NCI-H345 treated with DMSO at 0.1 percent for 48 hours (cell line): ENCODE data around the gene SYNGR1.

Experiments used
- DNase-seq: peaks from one replicate; lab custom pipeline; 2025; ENCODE audit not compliant: unreplicated experiment; lab: John Stamatoyannopoulos, UW

SYNGR1 gene

DNA sequence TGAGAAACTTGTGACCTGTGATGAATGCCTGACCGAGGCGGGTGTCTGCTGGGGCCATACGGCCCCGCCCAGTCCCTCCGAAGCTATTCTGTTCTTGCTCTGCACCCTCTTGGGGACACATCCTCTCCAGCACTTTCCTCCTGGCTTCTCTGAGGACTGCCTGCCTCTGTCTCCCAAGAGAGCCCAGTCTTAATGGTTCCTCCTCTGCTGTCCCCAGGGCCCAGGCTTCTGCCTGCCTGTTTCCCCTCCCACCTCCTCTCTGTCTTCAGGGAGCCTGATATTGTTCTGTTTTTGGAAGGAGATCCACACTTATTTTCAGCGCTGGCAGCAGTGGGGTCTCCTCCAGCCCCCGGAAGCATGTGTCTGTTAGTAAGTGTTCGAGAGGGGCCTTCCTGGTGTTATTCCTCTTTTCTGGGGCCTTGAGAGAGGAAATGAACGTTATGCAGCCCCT lies 18.7 kb downstream of the SYNGR1 start:
- no peak for DNase-seq

DNA sequence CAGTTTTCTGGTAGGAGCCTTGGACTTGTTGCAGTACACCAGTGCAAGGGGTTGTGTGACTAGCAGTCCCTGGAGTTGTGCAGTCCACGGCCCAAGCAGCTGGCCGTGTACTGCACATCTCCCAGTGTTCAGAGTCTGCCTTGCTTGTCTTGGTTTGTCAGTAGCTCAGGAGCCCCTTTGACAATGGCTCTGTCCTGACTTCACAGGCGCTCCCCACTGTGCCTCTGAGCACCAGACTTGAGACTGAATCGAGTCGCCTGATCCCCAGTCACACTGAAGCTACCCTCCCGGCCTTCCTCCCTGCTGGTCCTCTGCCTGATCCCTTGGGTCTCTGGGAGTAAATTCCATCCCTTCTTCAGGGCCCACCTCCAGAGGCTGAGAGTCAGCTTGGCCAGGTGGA lies 19.4 kb downstream of the SYNGR1 start:
- DNase-seq, result no peak

DNA sequence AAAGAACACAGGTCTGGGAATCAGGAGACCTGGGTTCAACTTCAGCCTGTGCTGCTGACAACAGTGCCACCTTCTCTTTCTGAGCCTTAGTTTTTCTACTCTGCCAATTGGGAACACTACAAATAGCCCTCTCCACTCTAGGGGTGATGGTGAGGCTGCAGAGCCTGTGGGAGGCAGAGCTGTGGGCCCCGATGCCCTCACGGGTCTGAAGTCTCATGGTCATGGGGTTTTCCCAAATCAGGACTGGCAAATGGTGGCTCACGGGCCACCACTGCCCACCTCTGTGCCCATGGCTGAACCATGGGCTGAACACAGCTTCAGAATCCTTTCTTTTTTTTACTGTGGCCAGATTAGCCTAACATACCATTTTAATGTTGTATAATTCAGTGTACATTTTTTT lies 19.8 kb downstream of the SYNGR1 start:
- DNase-seq, result no peak

GRCh38 chr22:39371732-39372131 lies 21.9 kb downstream of the SYNGR1 start:
- DNase-seq, result no peak

- DNase-seq, result no peak
These were observed 24.4 kb downstream of the SYNGR1 start for GRCh38 chr22:39374191-39374590.

DNA sequence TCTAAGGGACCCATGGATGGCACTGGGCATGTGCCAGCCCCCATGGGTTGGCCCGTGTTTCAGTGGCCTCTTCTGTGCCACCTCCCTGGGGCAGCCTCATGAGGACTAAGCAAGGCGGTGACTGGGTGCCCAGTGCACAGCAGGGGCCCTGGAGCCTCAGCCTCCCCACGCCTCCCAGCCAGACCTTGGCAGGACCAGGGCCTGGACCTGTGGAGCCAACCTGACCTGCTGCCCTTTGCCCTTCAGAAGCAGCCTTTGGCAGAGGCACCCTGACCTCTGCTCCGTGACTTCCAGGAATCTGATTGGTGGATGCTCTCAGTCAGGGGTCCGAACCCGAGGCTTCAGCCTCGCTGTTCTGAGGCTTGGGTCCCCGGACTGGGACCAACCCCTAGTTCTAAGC lies 25.0 kb downstream of the SYNGR1 start:
- DNase-seq, result no peak

DNA sequence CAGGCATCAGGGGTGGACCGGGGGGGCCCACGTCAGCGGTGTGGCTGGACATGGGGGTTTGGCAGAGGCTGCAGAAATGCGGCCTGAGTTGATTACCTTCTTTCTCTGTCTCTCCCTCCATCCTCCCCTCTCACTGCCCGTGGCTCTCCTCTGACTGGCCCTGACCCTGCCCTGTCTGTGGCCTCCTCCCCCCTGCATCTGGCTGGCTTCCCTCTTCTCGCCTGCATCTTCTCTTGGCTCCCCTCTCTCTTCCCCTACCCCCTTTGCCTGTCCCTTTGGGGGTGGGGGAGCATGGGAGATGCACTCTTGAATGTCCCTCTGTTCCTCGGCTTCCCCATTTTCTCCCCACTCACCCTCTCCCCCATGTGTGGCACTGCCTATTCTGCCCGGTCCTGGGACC lies 25.9 kb downstream of the SYNGR1 start:
- DNase-seq, result no peak

DNA sequence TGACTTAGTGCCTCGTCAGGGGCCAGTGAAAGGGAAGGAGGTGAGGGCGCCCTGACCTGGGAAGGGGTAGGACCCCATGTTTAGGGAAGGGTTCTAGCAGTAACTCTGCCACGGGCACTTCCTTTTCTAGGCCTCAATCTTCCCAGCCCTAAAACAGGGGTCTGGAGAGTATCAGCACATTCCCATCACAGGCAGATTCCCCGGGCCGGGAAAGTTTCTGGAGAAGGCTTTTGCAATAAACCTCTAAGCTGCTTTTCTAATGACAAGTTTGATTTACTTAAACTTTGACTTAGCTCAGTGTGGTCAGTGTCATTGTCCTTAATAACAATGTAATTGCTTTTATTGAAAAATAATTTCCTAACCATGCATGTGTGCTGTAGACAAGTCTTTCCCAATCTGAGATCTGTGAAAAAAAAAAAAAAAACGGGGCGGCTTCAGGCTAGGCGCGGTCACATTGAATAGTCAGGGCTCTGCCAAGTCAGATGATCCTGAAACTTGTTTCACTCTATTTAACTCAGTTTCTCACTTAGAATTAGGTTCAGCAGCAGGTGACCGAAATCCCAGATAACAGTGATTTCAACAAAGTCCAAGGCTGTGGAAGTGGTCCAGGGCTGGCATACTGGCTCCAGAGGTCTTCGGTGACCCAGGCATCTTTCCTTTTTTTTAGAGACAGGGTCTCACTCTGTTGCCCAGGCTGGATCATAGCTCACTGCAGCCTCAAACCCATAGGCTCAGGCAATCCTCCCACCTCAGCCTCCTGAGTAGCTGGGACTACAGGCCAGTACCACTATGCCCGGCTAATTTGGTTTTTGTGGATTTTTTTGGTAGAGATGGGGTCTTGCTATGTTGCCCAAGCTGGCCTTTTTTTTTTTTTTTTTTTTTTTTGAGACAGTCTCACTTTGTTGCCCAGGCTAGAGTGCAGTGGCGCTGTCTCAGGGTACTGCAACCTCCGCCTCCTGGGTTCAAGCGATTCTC lies 30.3 kb downstream of the SYNGR1 start:
- no peak for DNase-seq

GRCh38 chr22:39381009-39381755 lies 31.4 kb downstream of the SYNGR1 start:
- no peak for DNase-seq

- no peak for DNase-seq
These were observed 32.1 kb downstream of the SYNGR1 start for GRCh38 chr22:39381930-39382329.

DNA sequence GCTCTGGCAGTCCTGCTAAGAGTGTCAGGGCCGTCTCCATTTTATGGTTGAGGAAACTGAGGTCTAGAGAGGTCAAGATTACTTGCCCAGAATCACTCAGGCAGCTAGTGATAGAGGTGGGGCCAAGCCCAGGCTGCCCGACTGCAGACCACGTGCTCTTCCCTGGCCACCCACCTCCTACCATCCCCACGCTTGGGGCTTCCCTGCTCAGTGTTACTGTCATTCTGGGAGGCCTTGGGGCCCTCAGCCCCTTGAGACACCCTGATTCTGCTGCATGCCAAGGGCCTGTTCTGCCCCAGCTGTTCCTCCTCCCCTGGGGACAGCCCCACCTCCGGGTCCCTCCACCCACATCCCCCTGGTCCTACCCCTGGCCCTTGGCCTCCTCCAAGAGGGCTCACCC lies 32.6 kb downstream of the SYNGR1 start:
- no peak for DNase-seq

GRCh38 chr22:39383841-39384625 lies 34.2 kb downstream of the SYNGR1 start:
- no peak for DNase-seq

- no peak for DNase-seq
These were observed 35.1 kb downstream of the SYNGR1 start for GRCh38 chr22:39384750-39385480.

DNA sequence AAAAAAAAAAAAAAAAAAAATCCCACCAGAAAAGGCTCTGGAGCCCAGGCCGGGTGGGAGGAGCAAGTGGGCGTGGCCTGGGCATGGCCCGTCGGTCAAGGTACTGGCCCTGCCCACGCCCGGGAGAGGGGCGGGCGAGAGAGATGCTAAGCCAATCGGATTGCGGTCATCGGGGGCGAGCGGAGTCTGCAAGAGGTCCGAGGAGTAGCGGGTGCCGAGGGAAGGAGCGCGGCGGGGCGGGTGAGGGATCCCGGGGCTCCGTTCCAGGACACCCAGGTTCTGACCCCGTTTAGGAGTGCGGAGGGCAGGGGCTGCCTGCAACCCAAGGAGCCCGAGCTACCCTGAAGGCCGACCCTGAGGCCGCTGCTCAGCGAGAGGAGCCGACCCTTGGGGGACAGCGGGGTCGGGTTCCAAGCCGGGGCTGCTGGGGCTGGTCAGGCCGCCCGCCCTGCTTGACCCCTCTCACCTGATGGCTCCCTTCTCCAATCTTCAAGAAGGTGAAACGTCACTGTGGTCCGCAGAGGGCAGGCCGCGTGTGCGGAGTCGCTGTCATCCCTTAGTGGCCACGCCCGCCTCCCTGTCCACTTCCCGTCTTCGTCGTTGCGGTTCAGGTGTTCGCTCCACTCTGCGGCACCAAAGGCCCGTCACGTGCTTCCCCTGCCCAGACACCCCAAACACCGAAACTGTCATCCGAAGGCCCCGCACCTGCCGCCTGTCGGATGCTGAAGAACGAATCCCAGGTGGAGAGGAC lies 38.6 kb downstream of the SYNGR1 start:
- DNase-seq, result no peak

- DNase-seq, result no peak
These were observed 39.6 kb downstream of the SYNGR1 start for GRCh38 chr22:39389420-39389819.

DNA sequence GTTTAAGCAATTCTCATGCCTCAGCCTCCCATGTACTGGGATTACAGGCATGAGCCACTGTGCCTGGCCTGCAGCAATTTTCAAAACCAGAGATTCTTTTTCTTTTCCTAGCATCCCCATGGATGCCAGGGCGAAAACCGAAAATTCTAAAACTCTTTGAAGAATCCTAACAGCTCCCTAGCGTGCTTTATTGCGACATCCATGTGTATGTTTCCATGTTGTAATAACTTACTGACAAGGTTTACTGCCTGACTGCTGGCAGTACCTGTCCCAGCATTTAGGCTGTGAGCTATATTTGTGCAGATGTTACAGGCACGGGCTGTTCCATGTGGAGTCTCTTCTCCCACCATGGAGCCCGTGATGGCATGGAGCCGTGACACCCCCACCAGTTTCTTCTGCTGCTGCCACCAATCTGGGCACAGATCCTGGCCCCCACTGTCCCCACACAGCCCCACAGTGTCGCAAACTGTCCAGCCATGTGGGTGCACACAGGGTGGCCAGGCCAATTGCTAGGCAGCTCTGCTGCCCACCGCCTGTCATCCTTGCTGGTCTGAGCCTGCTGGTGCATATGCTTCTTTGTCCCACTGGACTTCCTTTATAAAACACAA lies 42.7 kb downstream of the SYNGR1 start:
- DNase-seq, result no peak

GRCh38 chr22:39395936-39396796 lies 46.4 kb downstream of the SYNGR1 start:
- no peak for DNase-seq

- no peak for DNase-seq
These were observed 47.0 kb downstream of the SYNGR1 start for GRCh38 chr22:39396797-39397195.

DNA sequence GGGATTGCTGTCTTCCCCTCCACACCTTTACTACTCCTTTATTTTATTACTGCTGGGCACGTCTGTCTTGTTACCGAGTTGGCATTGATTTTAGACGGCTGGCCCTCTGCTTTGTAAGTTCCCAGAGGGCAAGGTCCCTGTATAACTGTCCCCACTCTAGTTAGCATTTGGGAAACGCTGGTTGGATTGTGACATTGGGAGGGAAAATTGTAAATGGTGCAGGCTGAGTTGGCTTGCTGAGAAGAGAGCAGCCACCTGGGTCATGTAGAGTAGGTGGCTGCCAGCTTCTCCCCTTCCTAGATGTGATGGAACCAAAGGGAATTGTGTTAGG lies 51.5 kb downstream of the SYNGR1 start:
- no peak for DNase-seq
